Right ventricle myocardium superior (tissue), 1 donor: ENCODE data around the gene SUPT5H. TPM values are rescaled to one million over a fixed set of nuclear protein-coding genes. Genes with fewer than 3 reads are reported as not detected.

Source experiments
- ATAC-seq: fragments of 200-7000 bp; cut with Tn5 transposase; one replicate; pipeline ENCODE4 v1.9.1; 2020; ENCODE audit warnings: mild to moderate bottlenecking; ENCODE audit not compliant: poor library complexity
- DNase-seq: peaks from one replicate; pipeline ENCODE4 v3.0.0-alpha.2; 2020
- intact Hi-C: fragments of 100-400 bp; cut with DNase I; formaldehyde crosslinking; loops from one replicate; pipeline ENCODE4 v1.11.2; 2022
- total RNA-seq: library from RNA; stranded (reverse); fragmentation: NEBNext Ultra II Directional; extraction: Animal tissue kit (Norgen Biotek cat#: 25700); gene quantifications from one replicate; pipeline ENCODE4 v1.2.1, GENCODE V29; 2021
- donor health status: DM: no; HTN: yes; CAD: no; lungs with severe emphysema.

SUPT5H gene
- total RNA-seq, 1 donor from 2014 or later = 82.6 TPM

- no peak for DNase-seq
- intact Hi-C loops = no loop called here
- ATAC-seq = no peak
Observed at GRCh38 chr19:39479916-39480315, 34.5 kb downstream of the SUPT5H start.

- peak; percentile 99 for DNase-seq
- peak; percentile 99 for ATAC-seq
- intact Hi-C loops = no loop called here
Observed at GRCh38 chr19:39480337-39481228, 35.2 kb downstream of the SUPT5H start, which contains the start of gene TIMM50. TSS of gene TIMM50 (plus strand) at chr19:39480838. CDS start at chr19:39480854, 16 bp downstream.

GRCh38 chr19:39481229-39481545 lies 35.8 kb downstream of the SUPT5H start:
- no peak for DNase-seq
- no peak for ATAC-seq
- intact Hi-C loops = no loop called here

- intact Hi-C loops = no loop called here
- no peak for ATAC-seq
- no peak for DNase-seq
Observed at GRCh38 chr19:39481676-39482075, 36.3 kb downstream of the SUPT5H start.

GRCh38 chr19:39483141-39483540 lies 37.8 kb downstream of the SUPT5H start:
- intact Hi-C loops = no loop called here
- no peak for DNase-seq
- no peak for ATAC-seq

- intact Hi-C loops = no loop called here
- no peak for DNase-seq
- ATAC-seq = no peak
Observed at GRCh38 chr19:39489756-39490155, 44.4 kb downstream of the SUPT5H start.

GRCh38 chr19:39492225-39492624 lies 46.8 kb downstream of the SUPT5H start:
- no peak for ATAC-seq
- intact Hi-C loops = no loop called here
- DNase-seq = no peak

GRCh38 chr19:39492788-39493187 lies 47.4 kb downstream of the SUPT5H start:
- ATAC-seq = no peak
- intact Hi-C loops = no loop called here
- DNase-seq = no peak

GRCh38 chr19:39494661-39495060 lies 49.3 kb downstream of the SUPT5H start:
- intact Hi-C loops = no loop called here
- ATAC-seq (no peak), DNase-seq (no peak)

GRCh38 chr19:39496063-39496462 lies 50.7 kb downstream of the SUPT5H start:
- intact Hi-C loops = no loop called here
- ATAC-seq (no peak), DNase-seq (no peak)

- no peak for DNase-seq
- intact Hi-C loops = no loop called here
- no peak for ATAC-seq
Observed at GRCh38 chr19:39497701-39497995, 52.3 kb downstream of the SUPT5H start.

GRCh38 chr19:39497996-39498797 lies 52.8 kb downstream of the SUPT5H start:
- no peak for DNase-seq
- intact Hi-C loops = no loop called here
- peak; percentile 49 for ATAC-seq

GRCh38 chr19:39498798-39499642 lies 53.6 kb downstream of the SUPT5H start, which contains the start of gene DLL3:
TSS of gene DLL3 (plus strand) at chr19:39498947. CDS start at chr19:39498975, 28 bp downstream.
- no peak for ATAC-seq

GRCh38 chr19:39499932-39500331 lies 54.5 kb downstream of the SUPT5H start:
- DNase-seq = no peak
- ATAC-seq = no peak
- intact Hi-C loops = no loop called here

More at GRCh38 chr19:39498798-39499642, 53.6 kb downstream of the SUPT5H start, which contains the start of gene DLL3:
- DNase-seq = no peak
- intact Hi-C loops = no loop called here

GRCh38 chr19:39500543-39500942 lies 55.2 kb downstream of the SUPT5H start:
- no peak for DNase-seq
- ATAC-seq = no peak
- intact Hi-C loops = no loop called here

GRCh38 chr19:39501340-39501739 lies 56.0 kb downstream of the SUPT5H start:
- intact Hi-C loops = no loop called here
- no peak for ATAC-seq
- no peak for DNase-seq

- intact Hi-C loops = no loop called here
- ATAC-seq (peak; percentile 76), DNase-seq (peak; percentile 75)
Observed at GRCh38 chr19:39502640-39503417, 57.4 kb downstream of the SUPT5H start.

GRCh38 chr19:39506598-39506943 lies 61.2 kb downstream of the SUPT5H start:
- intact Hi-C loops = no loop called here
- ATAC-seq (no peak), DNase-seq (no peak)
